ENCODE data around the gene ACMSD. TPM values are rescaled to one million over a fixed set of nuclear protein-coding genes. Genes with fewer than 3 reads are reported as not detected.
A peak's percentile ranks its signal among the peaks of the same experiment; 100 is the strongest.

Gene ACMSD
- total and polyA plus RNA-seq, 9 of the 15 experiments (the other 6 are each of a cell fraction or from before 2014, with no cell fraction given): not detected

DNA sequence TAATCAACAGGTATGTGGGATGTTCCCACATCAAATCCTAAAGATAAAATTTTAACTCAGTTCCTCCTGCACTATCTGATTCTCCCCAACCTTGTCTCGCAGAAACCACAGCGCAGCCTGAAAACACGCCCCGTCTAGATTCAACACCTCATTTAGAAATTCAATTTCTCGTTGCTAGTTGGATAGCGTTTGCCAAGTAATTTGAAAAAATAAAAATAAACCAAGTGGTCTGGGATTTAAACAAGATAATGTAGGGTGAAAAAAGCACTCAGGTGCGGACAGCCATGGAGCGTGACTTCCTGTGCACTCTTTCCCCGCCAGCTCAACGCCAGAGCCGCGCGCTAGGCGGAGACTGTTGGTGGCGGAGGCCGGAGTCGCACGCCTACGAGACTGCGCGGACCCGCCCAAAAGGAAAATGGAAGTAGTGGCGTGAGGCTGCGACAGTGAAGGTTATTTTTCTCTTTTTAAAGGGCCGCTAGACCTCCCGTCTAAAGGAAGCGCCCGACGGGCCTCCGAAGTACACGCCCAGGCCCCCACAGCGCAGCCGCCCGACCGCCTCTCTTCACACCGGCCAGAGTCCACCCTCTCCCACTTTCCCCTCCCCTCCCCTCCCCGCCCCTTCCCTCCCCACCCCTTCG lies 79.6 kb downstream of the ACMSD start (continued):
- TF ChIP-seq NR2C2 (CRISPR knock-in tag; IDR thresholded peaks at IDR 0.05): no peak
- no peak for TF ChIP-seq NR2C2 (tag; IDR thresholded peaks at IDR 0.05)
- no peak for TF ChIP-seq ZNF41 (CRISPR knock-in tag; conservative IDR thresholded peaks at IDR 0.05)
- TF ChIP-seq, protein P1, sequence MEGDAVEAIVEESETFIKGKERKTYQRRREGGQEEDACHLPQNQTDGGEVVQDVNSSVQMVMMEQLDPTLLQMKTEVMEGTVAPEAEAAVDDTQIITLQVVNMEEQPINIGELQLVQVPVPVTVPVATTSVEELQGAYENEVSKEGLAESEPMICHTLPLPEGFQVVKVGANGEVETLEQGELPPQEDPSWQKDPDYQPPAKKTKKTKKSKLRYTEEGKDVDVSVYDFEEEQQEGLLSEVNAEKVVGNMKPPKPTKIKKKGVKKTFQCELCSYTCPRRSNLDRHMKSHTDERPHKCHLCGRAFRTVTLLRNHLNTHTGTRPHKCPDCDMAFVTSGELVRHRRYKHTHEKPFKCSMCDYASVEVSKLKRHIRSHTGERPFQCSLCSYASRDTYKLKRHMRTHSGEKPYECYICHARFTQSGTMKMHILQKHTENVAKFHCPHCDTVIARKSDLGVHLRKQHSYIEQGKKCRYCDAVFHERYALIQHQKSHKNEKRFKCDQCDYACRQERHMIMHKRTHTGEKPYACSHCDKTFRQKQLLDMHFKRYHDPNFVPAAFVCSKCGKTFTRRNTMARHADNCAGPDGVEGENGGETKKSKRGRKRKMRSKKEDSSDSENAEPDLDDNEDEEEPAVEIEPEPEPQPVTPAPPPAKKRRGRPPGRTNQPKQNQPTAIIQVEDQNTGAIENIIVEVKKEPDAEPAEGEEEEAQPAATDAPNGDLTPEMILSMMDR (IDR thresholded peaks at IDR 0.05 in 2 of 3, conservative IDR thresholded peaks at IDR 0.05 in 1 of 3; ENCODE audit: insufficient read depth in 2 of 3, low read depth in 1 of 3, low read length in 3 of 3): peak in 2 of 3 experiments; percentile 21 to 35; a peak in 1 of 6 replicates
- no peak for TF ChIP-seq ARID2 (IDR thresholded peaks at IDR 0.05)
- 0 out of 2 replicates have a peak, but pooled peaks have one; percentile 17 for TF ChIP-seq CBX1 (IDR thresholded peaks at IDR 0.05; ENCODE audit: low read depth)
- TF ChIP-seq TCF7 (IDR thresholded peaks at IDR 0.05; ENCODE audit: borderline replicate concordance): no peak
- no peak for TF ChIP-seq CHD1 (IDR thresholded peaks at IDR 0.05; ENCODE audit: low read length)
- TF ChIP-seq HNRNPLL (IDR thresholded peaks at IDR 0.05; ENCODE audit: low read depth, low read length, poor library complexity, severe bottlenecking): peak; percentile 87
- peak; percentile 85 for TF ChIP-seq PML (IDR thresholded peaks at IDR 0.05; ENCODE audit: low read length)
- no peak for TF ChIP-seq ZNF584 (CRISPR knock-in tag; IDR thresholded peaks at IDR 0.05; ENCODE audit: low read depth)
- peak; percentile 74 for TF ChIP-seq KDM5B (IDR thresholded peaks at IDR 0.05; ENCODE audit: insufficient replicate concordance, low read depth, low read length)
- no peak for TF ChIP-seq NFE2 (IDR thresholded peaks at IDR 0.05; ENCODE audit: low read depth)
- no peak for TF ChIP-seq HES1 (IDR thresholded peaks at IDR 0.05; ENCODE audit: low read depth)
- TF ChIP-seq, protein P2, sequence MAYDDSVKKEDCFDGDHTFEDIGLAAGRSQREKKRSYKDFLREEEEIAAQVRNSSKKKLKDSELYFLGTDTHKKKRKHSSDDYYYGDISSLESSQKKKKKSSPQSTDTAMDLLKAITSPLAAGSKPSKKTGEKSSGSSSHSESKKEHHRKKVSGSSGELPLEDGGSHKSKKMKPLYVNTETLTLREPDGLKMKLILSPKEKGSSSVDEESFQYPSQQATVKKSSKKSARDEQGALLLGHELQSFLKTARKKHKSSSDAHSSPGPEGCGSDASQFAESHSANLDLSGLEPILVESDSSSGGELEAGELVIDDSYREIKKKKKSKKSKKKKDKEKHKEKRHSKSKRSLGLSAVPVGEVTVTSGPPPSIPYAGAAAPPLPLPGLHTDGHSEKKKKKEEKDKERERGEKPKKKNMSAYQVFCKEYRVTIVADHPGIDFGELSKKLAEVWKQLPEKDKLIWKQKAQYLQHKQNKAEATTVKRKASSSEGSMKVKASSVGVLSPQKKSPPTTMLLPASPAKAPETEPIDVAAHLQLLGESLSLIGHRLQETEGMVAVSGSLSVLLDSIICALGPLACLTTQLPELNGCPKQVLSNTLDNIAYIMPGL (CRISPR knock-in tag; IDR thresholded peaks at IDR 0.05): no peak
- TF ChIP-seq POLR2B (IDR thresholded peaks at IDR 0.05; ENCODE audit: low read depth, partially characterized antibody): peak; percentile 83
- no peak for TF ChIP-seq MAFG (tag; conservative IDR thresholded peaks at IDR 0.05)
- TF ChIP-seq, protein P3, sequence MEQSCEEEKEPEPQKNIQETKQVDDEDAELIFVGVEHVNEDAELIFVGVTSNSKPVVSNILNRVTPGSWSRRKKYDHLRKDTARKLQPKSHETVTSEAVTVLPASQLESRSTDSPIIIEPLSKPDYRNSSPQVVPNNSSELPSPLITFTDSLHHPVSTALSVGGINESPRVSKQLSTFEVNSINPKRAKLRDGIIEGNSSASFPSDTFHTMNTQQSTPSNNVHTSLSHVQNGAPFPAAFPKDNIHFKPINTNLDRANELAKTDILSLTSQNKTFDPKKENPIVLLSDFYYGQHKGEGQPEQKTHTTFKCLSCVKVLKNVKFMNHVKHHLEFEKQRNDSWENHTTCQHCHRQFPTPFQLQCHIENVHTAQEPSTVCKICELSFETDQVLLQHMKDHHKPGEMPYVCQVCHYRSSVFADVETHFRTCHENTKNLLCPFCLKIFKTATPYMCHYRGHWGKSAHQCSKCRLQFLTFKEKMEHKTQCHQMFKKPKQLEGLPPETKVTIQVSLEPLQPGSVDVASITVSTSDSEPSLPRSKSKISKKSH (CRISPR knock-in tag; IDR thresholded peaks at IDR 0.05): no peak
- TF ChIP-seq TEAD4 (IDR thresholded peaks at IDR 0.05; ENCODE audit: low read length): peak; percentile 41
- TF ChIP-seq TEAD4 (CRISPR knock-in tag; IDR thresholded peaks at IDR 0.05; ENCODE audit: borderline replicate concordance): no peak
- no peak for TF ChIP-seq SETDB1 (IDR thresholded peaks at IDR 0.05; ENCODE audit: low read length)
- TF ChIP-seq MED1 (CRISPR knock-in tag; IDR thresholded peaks at IDR 0.05; ENCODE audit: borderline replicate concordance): no peak
- no peak for TF ChIP-seq ZNF408 (CRISPR knock-in tag; IDR thresholded peaks at IDR 0.05; ENCODE audit: low read depth)
- TF ChIP-seq TRIM24 (IDR thresholded peaks at IDR 0.05): no peak
- 0 out of 2 replicates have a peak, but pooled peaks have one; percentile 24 for TF ChIP-seq ZNF197 (CRISPR knock-in tag; IDR thresholded peaks at IDR 0.05; ENCODE audit: low read depth)
